Panc1 (cell line): Measurements from ENCODE around the gene DENND5B.

Experiments
- POLR2AphosphoS5 ChIP-seq: IDR thresholded peaks from 2 replicates; pipeline ENCODE4 v1.6.1; 2012; ENCODE audit warnings: mild to moderate bottlenecking, low read depth, low read length, moderate library complexity
- TF ChIP-seq, protein P1 (sequence below): fragments of 450-650 bp; IDR thresholded peaks from 2 replicates; pipeline ENCODE4 v1.5.1; 2017; ENCODE audit warnings: mild to moderate bottlenecking

DNA sequence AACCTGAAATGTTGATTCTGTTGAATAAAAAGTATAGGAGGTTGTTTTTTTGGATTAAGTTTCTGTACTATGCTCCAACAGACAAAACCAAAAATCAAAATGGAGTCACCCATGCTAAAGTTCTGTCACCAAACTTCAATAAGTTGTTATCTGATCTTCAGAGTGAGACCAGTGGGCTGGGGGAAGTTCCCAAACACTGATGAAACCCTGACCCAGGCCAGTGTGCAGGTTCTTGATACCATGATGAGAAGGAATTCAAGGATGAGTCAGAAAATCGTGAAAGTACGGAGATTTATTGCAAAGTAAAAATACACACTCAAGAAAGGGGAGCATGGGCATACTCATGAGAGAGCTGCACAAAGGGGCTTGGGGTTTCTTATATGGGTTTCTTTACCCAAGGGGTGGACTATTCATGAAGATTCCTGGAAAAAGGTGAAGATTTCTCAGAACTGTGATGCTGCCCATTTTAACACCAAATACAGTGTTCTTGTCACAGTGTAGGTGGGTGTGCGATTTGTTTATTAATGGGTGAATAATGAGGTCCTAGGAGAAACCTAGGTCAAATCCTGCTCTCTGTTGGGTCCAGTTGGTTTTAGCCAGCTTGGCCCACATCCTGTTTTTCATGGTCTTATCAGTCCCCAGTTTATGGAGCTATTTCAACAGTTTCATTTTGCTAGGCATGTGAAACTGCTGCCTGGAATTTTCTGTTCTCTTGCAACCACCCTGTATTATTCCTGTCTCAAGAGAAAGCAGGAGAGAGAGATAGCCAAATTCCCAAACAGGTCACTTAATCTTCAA is 27.5 kb upstream of the DENND5B start:
- TF ChIP-seq, protein P1, sequence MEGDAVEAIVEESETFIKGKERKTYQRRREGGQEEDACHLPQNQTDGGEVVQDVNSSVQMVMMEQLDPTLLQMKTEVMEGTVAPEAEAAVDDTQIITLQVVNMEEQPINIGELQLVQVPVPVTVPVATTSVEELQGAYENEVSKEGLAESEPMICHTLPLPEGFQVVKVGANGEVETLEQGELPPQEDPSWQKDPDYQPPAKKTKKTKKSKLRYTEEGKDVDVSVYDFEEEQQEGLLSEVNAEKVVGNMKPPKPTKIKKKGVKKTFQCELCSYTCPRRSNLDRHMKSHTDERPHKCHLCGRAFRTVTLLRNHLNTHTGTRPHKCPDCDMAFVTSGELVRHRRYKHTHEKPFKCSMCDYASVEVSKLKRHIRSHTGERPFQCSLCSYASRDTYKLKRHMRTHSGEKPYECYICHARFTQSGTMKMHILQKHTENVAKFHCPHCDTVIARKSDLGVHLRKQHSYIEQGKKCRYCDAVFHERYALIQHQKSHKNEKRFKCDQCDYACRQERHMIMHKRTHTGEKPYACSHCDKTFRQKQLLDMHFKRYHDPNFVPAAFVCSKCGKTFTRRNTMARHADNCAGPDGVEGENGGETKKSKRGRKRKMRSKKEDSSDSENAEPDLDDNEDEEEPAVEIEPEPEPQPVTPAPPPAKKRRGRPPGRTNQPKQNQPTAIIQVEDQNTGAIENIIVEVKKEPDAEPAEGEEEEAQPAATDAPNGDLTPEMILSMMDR, result no peak
- no peak for TF ChIP-seq POLR2AphosphoS5
